Measurements from ENCODE around the gene DAB2IP.
"Not testable (repeated sequence)": the region's sequence is repeated elsewhere in the genome, so short reads cannot be mapped to it uniquely, and the experiment has no call there.

The DAB2IP gene

DNA sequence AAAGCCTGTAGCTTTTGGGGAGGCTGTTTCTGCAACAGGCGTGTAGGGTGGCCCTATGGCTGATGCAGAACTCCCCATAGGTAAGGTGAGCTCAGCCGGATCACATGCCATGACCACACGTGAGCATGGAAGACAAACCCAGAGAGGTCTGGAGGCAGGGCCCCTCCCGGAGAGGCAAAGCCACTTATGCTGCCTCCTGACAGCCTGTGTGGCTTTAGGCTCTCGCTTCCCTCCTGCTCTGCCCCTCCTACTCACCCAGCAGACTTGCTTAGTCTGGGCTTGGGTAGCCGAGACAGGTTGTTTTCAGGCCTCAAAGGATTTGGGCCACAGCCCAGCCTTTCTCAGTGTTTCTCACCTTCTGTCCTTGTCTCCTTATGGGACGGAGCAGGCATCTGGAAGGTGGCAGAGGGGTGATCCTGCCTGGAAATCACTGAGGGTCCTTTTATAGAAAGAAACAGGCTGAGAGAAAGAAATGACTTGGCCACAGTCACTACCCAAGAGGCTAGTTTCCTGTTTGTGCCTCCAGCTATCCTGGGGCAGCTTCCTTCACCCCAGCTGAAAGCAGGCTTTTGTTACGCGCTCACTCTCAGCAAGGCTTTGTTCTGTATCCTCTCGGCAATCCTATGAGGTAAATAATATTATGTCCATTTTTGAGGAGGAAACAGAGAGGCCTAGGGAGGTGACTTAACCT, 89.9 kb downstream of the DAB2IP start:
- Histone ChIP-seq H2BK12ac (ENCODE audit: low read length) (no peak overlapping the region), H3K4ac (ENCODE audit: low read length) (no peak overlapping the region), H4K8ac (ENCODE audit: low read depth, low read length) (no peak overlapping the region), H3K27me3 (ENCODE audit: control insufficient read depth in 3 of 3, insufficient read depth in 3 of 3, low read depth in 1 of 3, low read length in 3 of 3) (no peaks in the 10 kb centered on the region), H3K79me1 (ENCODE audit: low read depth, low read length) (peaks cover 36% of the 10 kb centered on the region), H3K23ac (ENCODE audit: low read depth, low read length, poor library complexity) (no peak overlapping the region), H4K91ac (ENCODE audit: low read depth, low read length, poor library complexity) (no peak overlapping the region), H3K9me3 (replicated peaks in 1 of 2; ENCODE audit: control insufficient read depth in 2 of 2, insufficient read depth in 1 of 2, low read depth in 1 of 2, low read length in 2 of 2) (no peaks in the 10 kb centered on the region), H3K4me2 (ENCODE audit: insufficient read depth, low read length, poor library complexity, severe bottlenecking) (no peak overlapping the region), H2AK5ac (ENCODE audit: low read depth, low read length) (no peak overlapping the region), H3K36me3 (replicated peaks in 1 of 2; ENCODE audit: control insufficient read depth in 2 of 2, insufficient read depth in 2 of 2, low read length in 2 of 2) (peaks cover 0 to 2% of the 10 kb centered on the region in 2 donors), H2AFZ (ENCODE audit: low read length) (no peak overlapping the region), H3K4me1 (ENCODE audit: control insufficient read depth in 2 of 2, insufficient read depth in 1 of 2, low read depth in 1 of 2, low read length in 2 of 2) (peaks cover 32 to 46% of the 10 kb centered on the region in 2 donors), H3K9ac (ENCODE audit: low read depth, low read length, poor library complexity) (no peak overlapping the region), H2BK15ac (ENCODE audit: low read length) (no peak overlapping the region), H3K27ac (replicated peaks; ENCODE audit: low read length) (no peak overlapping the region), H3K18ac (ENCODE audit: low read length) (peak overlapping the region; percentile 13), H2BK120ac (ENCODE audit: low read depth, low read length) (no peak overlapping the region), H3K14ac (ENCODE audit: low read length) (no peak overlapping the region), H2BK5ac (ENCODE audit: low read length) (peak overlapping the region; percentile 56), H3K4me3 (ENCODE audit: low read length in 2 of 2) (no peak overlapping the region)
- DNase-seq (ENCODE audit: low spot score): no peak
- WGBS, 2 donors (ENCODE audit: extremely low coverage in 2 of 2, insufficient read length in 2 of 2, insufficient replicate concordance in 1 of 2): no CpG with 5 or more reads among the region's 10 CpGs

DNA sequence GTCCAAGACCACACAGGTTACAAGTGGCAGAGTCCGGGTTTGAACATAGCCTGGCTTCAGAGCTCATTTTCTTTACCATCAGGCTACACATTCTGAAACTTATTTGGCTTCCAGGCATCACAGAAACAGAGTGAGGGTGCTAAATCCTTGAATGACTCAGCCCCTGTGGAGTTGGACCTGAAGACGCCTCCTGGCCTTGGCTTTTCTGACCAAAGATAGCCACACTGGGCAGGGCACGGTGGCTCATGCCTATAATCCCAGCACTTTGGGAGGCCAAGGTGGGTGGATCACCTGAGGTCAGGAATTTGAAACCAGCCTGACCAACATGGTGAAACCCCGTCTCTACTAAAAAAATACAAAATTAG, 90.5 kb downstream of the DAB2IP start:
- WGBS, 2 donors (ENCODE audit: extremely low coverage in 2 of 2, insufficient read length in 2 of 2, insufficient replicate concordance in 1 of 2): no CpG with 5 or more reads among the region's 4 CpGs
- H4K8ac ChIP-seq (ENCODE audit: low read depth, low read length); H3K4me2 ChIP-seq (ENCODE audit: insufficient read depth, low read length, poor library complexity, severe bottlenecking); H3K4me3 ChIP-seq (ENCODE audit: low read length in 2 of 2); H3K9me3 ChIP-seq (replicated peaks in 1 of 2; ENCODE audit: control insufficient read depth in 2 of 2, insufficient read depth in 1 of 2, low read depth in 1 of 2, low read length in 2 of 2); H2AFZ ChIP-seq (ENCODE audit: low read length); H2BK120ac ChIP-seq (ENCODE audit: low read depth, low read length); H2BK12ac ChIP-seq (ENCODE audit: low read length); H3K36me3 ChIP-seq (replicated peaks in 1 of 2; ENCODE audit: control insufficient read depth in 2 of 2, insufficient read depth in 2 of 2, low read length in 2 of 2); H4K91ac ChIP-seq (ENCODE audit: low read depth, low read length, poor library complexity); H3K14ac ChIP-seq (ENCODE audit: low read length); H3K23ac ChIP-seq (ENCODE audit: low read depth, low read length, poor library complexity); H3K18ac ChIP-seq (ENCODE audit: low read length); H2BK15ac ChIP-seq (ENCODE audit: low read length); H3K27me3 ChIP-seq (ENCODE audit: control insufficient read depth in 3 of 3, insufficient read depth in 3 of 3, low read depth in 1 of 3, low read length in 3 of 3); H3K9ac ChIP-seq (ENCODE audit: low read depth, low read length, poor library complexity); H2AK5ac ChIP-seq (ENCODE audit: low read depth, low read length); H3K27ac ChIP-seq (replicated peaks; ENCODE audit: low read length); H2BK5ac ChIP-seq (ENCODE audit: low read length); H3K4ac ChIP-seq (ENCODE audit: low read length); DNase-seq (ENCODE audit: low spot score): not testable (repeated sequence)
- H3K79me1 ChIP-seq (ENCODE audit: low read depth, low read length): peaks cover 34% of the 10 kb centered on the region
- peaks cover 29 to 44% of the 10 kb centered on the region in 2 donors for H3K4me1 ChIP-seq (ENCODE audit: control insufficient read depth in 2 of 2, insufficient read depth in 1 of 2, low read depth in 1 of 2, low read length in 2 of 2)

- Histone ChIP-seq H3K4me3 (ENCODE audit: low read length in 2 of 2) (no peak overlapping the region), H3K79me1 (ENCODE audit: low read depth, low read length) (peaks cover 25% of the 10 kb centered on the region), H3K9me3 (replicated peaks in 1 of 2; ENCODE audit: control insufficient read depth in 2 of 2, insufficient read depth in 1 of 2, low read depth in 1 of 2, low read length in 2 of 2) (no peaks in the 10 kb centered on the region), H4K91ac (ENCODE audit: low read depth, low read length, poor library complexity) (peak overlapping the region; percentile 85), H3K23ac (ENCODE audit: low read depth, low read length, poor library complexity) (no peak overlapping the region), H3K4me1 (ENCODE audit: control insufficient read depth in 2 of 2, insufficient read depth in 1 of 2, low read depth in 1 of 2, low read length in 2 of 2) (peaks cover 29 to 41% of the 10 kb centered on the region in 2 donors), H3K18ac (ENCODE audit: low read length) (peak overlapping the region; percentile 50), H2AFZ (ENCODE audit: low read length) (no peak overlapping the region), H3K14ac (ENCODE audit: low read length) (peak overlapping the region; percentile 1), H4K8ac (ENCODE audit: low read depth, low read length) (no peak overlapping the region), H3K27ac (replicated peaks; ENCODE audit: low read length) (no peak overlapping the region), H2AK5ac (ENCODE audit: low read depth, low read length) (peak overlapping the region; percentile 33), H2BK12ac (ENCODE audit: low read length) (no peak overlapping the region), H2BK15ac (ENCODE audit: low read length) (no peak overlapping the region), H3K36me3 (replicated peaks in 1 of 2; ENCODE audit: control insufficient read depth in 2 of 2, insufficient read depth in 2 of 2, low read length in 2 of 2) (no peaks in the 10 kb centered on the region), H3K4ac (ENCODE audit: low read length) (peak overlapping the region; percentile 42), H3K27me3 (ENCODE audit: control insufficient read depth in 3 of 3, insufficient read depth in 3 of 3, low read depth in 1 of 3, low read length in 3 of 3) (no peaks in the 10 kb centered on the region), H2BK120ac (ENCODE audit: low read depth, low read length) (no peak overlapping the region), H3K9ac (ENCODE audit: low read depth, low read length, poor library complexity) (peak overlapping the region; percentile 36), H3K4me2 (ENCODE audit: insufficient read depth, low read length, poor library complexity, severe bottlenecking) (no peak overlapping the region), H2BK5ac (ENCODE audit: low read length) (no peak overlapping the region)
- no CpG with 5 or more reads among the region's 3 CpGs for WGBS, 2 donors (ENCODE audit: extremely low coverage in 2 of 2, insufficient read length in 2 of 2, insufficient replicate concordance in 1 of 2)
- DNase-seq (ENCODE audit: low spot score): no peak
These were observed 91.5 kb downstream of the DAB2IP start for GRCh38 chr9:121742923-121743322.

DNA sequence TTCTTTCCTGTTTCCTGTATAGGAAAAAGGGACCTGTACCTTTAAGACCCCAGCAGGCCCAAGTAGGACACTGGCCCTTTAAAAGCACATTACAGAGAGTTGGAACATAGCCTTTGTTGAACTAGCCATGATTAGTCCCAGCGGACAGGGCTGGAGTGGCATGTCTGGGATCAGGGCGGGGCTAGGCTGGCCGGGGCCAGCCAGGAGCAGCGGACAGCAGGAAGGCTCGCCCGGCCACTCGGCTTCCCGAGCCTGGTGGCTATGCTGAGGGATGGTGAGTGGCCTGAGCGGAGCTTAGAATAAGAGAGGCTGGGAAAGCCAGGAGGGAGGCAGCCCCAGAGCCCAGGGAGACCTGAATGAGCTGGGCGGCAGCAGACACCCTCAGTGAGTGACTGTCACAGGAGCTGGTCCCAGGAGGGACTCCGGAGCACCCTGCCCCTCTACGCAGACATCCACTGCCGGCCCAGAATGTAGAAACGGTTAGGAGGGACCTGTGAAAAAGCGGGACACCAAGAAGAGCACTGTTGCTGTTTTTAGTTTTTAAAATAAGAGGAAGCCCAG, 92.1 kb downstream of the DAB2IP start:
- Histone ChIP-seq H3K4me3 (ENCODE audit: low read length in 2 of 2) (peak overlapping the region; percentile 32 to 40), H3K4me1 (ENCODE audit: control insufficient read depth in 2 of 2, insufficient read depth in 1 of 2, low read depth in 1 of 2, low read length in 2 of 2) (peaks cover 29 to 44% of the 10 kb centered on the region in 2 donors), H3K27me3 (ENCODE audit: control insufficient read depth in 3 of 3, insufficient read depth in 3 of 3, low read depth in 1 of 3, low read length in 3 of 3) (no peaks in the 10 kb centered on the region), H4K8ac (ENCODE audit: low read depth, low read length) (no peak overlapping the region), H2BK120ac (ENCODE audit: low read depth, low read length) (no peak overlapping the region), H2AK5ac (ENCODE audit: low read depth, low read length) (peak overlapping the region; percentile 16), H3K4ac (ENCODE audit: low read length) (no peak overlapping the region), H3K18ac (ENCODE audit: low read length) (peak overlapping the region; percentile 84), H4K91ac (ENCODE audit: low read depth, low read length, poor library complexity) (no peak overlapping the region), H3K9ac (ENCODE audit: low read depth, low read length, poor library complexity) (peak overlapping the region; percentile 73), H2BK15ac (ENCODE audit: low read length) (no peak overlapping the region), H3K27ac (replicated peaks; ENCODE audit: low read length) (peak overlapping the region; percentile 45), H2AFZ (ENCODE audit: low read length) (peak overlapping the region; percentile 77), H3K79me1 (ENCODE audit: low read depth, low read length) (peaks cover 27% of the 10 kb centered on the region), H2BK12ac (ENCODE audit: low read length) (no peak overlapping the region), H2BK5ac (ENCODE audit: low read length) (no peak overlapping the region), H3K23ac (ENCODE audit: low read depth, low read length, poor library complexity) (no peak overlapping the region), H3K14ac (ENCODE audit: low read length) (peak overlapping the region; percentile 91), H3K9me3 (replicated peaks in 1 of 2; ENCODE audit: control insufficient read depth in 2 of 2, insufficient read depth in 1 of 2, low read depth in 1 of 2, low read length in 2 of 2) (no peaks in the 10 kb centered on the region), H3K36me3 (replicated peaks in 1 of 2; ENCODE audit: control insufficient read depth in 2 of 2, insufficient read depth in 2 of 2, low read length in 2 of 2) (no peaks in the 10 kb centered on the region), H3K4me2 (ENCODE audit: insufficient read depth, low read length, poor library complexity, severe bottlenecking) (peak overlapping the region; percentile 59)
- DNase-seq (ENCODE audit: low spot score): peak; percentile 81
- no CpG with 5 or more reads among the region's 15 CpGs for WGBS, 2 donors (ENCODE audit: extremely low coverage in 2 of 2, insufficient read length in 2 of 2, insufficient replicate concordance in 1 of 2)
